T47D (cell line): ENCODE data around the gene UBE2R2.
A peak's percentile ranks its signal among the peaks of the same experiment; 100 is the strongest.

Experiments
- DNase-seq, 2 experiments: peaks; one replicate each; pipeline versions ENCODE4 v3.0.0 to v3.0.0-alpha.2; 2011 to 2012; ENCODE audit warnings: low read depth in 1 of 2, low spot score in 1 of 2
- JUND ChIP-seq: IDR thresholded peaks from 2 replicates; pipeline ENCODE4 v1.6.1; 2012; ENCODE audit warnings: low read depth
- in situ Hi-C: cut with HindIII; loops from 2 replicates; pipeline ENCODE4 v1.10.0; 2016; ENCODE audit warnings: low sequenced_read_pairs, low pct_unique_long_range_greater_than_20kb

The UBE2R2 gene

GRCh38 chr9:33903157-33903780 is 86.3 kb downstream of the UBE2R2 start:
- in situ Hi-C loops: no loop called here
- no peak for TF ChIP-seq JUND
- no peak for DNase-seq

DNA sequence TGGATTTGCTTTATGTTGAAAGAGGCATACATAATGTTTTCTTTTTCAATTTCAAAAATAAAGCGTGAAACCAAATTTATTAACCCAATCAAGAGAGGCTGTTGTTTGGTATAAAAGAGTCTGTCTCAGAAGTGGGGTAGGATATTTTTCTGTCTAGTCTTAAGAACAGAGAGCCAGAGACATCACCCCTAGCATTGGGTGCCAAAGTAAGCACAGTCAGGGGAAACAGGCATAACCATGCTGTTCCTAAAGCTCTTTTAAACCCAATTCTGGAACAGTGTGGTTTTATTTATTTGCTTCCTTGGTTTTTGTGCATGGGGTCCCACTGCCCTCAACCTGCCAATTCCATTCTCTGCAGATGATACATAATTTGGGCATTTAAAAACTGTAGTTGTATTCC is 88.2 kb downstream of the UBE2R2 start:
- in situ Hi-C loops: no loop called here
- no peak for TF ChIP-seq JUND
- no peak for DNase-seq

GRCh38 chr9:33906769-33907168 is 89.8 kb downstream of the UBE2R2 start:
- DNase-seq: no peak
- no peak for TF ChIP-seq JUND
- in situ Hi-C loops: no loop called here

DNA sequence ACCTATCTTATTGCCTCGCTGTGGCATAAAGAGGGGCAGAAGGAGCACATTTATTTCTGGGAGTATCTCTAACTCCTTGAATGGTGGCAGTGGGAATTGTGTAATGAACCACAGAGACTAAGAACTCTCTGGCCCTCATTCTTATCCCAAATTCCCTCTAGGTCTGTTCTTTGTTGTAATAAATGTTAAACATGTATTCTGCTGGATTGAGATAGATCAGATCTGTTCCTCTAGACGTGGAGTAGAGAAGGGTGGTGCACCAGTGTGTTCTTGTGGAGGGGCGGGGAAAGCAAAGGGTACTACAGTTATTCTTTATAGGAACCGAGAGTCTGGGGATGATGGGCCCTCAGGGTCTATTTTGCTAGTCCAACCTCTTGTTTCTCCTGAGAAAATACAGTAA is 90.4 kb downstream of the UBE2R2 start:
- no peak for TF ChIP-seq JUND
- DNase-seq: no peak
- in situ Hi-C loops: no loop called here

DNA sequence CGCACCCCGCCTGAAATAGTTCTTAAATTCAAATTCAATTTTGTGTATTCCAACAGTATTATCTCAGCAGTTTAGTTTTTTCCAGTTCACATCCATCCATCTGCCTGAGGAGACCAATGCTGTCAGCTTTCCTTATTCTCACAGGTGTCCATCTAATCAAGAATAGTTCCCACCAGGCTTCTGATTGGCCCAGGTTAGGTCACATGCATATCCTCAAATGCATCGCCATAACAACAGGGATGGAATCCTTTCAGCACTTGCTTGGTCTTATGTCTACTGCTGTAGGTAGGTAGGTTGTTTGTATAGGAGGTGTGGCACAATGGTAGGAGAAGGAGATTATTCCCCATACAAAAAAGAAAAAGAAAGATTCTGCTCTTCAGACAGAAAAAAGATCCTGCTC is 91.2 kb downstream of the UBE2R2 start:
- in situ Hi-C loops: no loop called here
- DNase-seq: no peak
- TF ChIP-seq JUND: no peak

DNA sequence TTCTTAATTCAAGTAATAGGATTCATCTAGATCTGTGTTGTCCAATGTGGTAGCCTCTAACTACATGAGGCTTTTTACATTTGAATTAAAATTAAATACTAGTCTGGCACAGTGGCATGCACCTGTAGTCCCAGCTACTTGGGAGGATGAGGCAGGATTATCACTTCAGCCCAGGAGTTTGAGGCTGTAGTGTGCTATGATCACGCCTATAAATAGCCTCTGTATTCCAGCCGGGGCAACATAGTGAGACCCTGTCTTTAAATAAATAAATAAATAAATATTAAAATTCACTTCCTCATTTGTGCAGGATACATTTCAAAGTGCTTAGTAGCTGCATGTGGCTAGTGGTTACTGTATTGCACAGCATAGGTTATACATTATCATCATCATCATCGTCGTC is 91.8 kb downstream of the UBE2R2 start:
- in situ Hi-C loops: no loop called here
- no peak for TF ChIP-seq JUND
- DNase-seq: no peak

GRCh38 chr9:33913541-33913940 is 96.6 kb downstream of the UBE2R2 start:
- no peak for TF ChIP-seq JUND
- in situ Hi-C loops: no loop called here

GRCh38 chr9:33914887-33915628 is 98.1 kb downstream of the UBE2R2 start:
- in situ Hi-C loops: no loop called here
- TF ChIP-seq JUND: no peak
- no peak for DNase-seq

More at GRCh38 chr9:33913541-33913940, 96.6 kb downstream of the UBE2R2 start:
- no peak for DNase-seq

DNA sequence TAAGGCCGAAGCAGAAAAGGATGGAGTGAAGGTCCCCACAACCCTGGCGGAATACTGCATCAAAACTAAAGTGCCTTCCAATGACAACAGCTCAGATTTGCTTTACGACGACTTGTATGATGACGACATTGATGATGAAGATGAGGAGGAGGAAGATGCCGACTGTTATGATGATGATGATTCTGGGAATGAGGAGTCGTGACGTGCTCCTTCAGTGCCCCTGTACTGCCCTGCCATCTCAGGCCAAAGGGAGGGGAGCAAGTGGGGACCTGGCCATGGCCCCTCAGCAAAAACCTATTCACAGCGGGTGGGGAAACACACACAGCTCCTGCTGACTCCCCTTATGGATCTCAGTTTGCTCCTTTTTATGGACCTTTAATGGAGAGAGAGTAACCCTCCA is 100.1 kb downstream of the UBE2R2 start:
- no peak for DNase-seq
- no peak for TF ChIP-seq JUND
- in situ Hi-C loops: no loop called here

GRCh38 chr9:33919276-33919897 is 102.4 kb downstream of the UBE2R2 start:
- in situ Hi-C loops: no loop called here
- DNase-seq: no peak
- TF ChIP-seq JUND: no peak

DNA sequence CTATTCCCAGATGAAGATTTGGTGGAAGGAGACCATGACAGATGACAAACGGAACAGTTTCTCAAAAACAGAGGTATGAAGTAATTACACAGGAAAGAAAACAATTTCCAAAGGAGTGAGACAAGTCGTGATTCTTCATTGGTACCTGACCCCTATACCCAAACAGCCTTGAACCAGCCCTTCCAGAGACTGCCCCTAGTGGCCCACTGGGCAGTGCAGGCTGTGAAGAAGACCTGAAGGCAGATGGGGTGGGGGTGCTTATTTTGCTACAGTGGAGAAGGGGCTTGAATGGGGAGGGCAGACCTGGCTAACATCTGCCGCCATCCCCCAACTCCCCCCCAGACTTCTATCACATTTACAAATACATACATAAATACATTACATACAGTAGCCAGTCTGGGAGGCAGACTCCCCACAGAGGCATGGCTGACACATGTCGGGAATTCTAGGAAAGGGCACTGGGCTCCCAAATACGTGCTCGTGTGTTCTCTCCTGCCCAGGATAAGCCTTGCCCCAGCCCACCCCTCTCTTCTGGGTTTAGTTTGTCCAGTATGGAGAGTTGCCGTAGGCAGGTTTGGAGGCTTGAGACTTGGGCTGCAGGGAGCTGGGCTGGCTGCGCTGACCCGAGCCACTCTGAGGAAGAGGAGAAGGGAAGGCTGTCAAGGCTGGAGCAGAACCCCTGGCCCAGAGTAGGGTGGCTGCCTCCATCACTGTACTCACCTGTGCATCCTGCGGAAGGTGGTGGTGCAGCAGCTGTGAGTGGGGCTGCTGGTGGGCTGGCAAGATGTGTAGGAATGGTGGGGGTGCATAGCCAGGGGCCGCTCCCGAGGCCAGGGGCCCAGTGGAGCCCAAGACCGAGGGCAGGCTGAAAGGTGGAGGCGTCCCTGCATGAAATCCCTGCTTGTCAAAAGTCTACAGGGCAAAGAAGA is 105.3 kb downstream of the UBE2R2 start:
- in situ Hi-C loops: no loop called here
- peak in 1 of 2 experiments; percentile 32 for DNase-seq
- no peak for TF ChIP-seq JUND

- DNase-seq: peak in 1 of 2 experiments; percentile 10
- no peak for TF ChIP-seq JUND
- in situ Hi-C loops: no loop called here
Measured at GRCh38 chr9:33923079-33923478, 106.1 kb downstream of the UBE2R2 start.
